Right forelimb (tissue), 1 donor: ENCODE results near the gene SH3YL1.
A peak's percentile ranks its signal among the peaks of the same experiment; 100 is the strongest.

Source experiments
- DNase-seq: peaks from one replicate; pipeline ENCODE4 v3.0.0-alpha.2; 2018

The SH3YL1 gene

GRCh38 chr2:211486-212184 lies 52.2 kb downstream of the SH3YL1 start:
- DNase-seq, result no peak

- no peak for DNase-seq
These were observed 53.2 kb downstream of the SH3YL1 start for GRCh38 chr2:210660-211059.

- DNase-seq, result no peak
These were observed 54.4 kb downstream of the SH3YL1 start for GRCh38 chr2:209470-209869.

- DNase-seq, result no peak
These were observed 55.5 kb downstream of the SH3YL1 start for GRCh38 chr2:208335-208734.

- no peak for DNase-seq
These were observed 59.8 kb downstream of the SH3YL1 start for GRCh38 chr2:203984-204383.

- DNase-seq, result no peak
These were observed 60.4 kb downstream of the SH3YL1 start for GRCh38 chr2:203401-203800.

- DNase-seq, result no peak
These were observed 60.9 kb downstream of the SH3YL1 start for GRCh38 chr2:202945-203344.

- no peak for DNase-seq
These were observed 62.0 kb downstream of the SH3YL1 start for GRCh38 chr2:201648-202433.

GRCh38 chr2:199041-199966 lies 64.5 kb downstream of the SH3YL1 start:
- DNase-seq, result no peak

GRCh38 chr2:196406-196805 lies 67.4 kb downstream of the SH3YL1 start:
- no peak for DNase-seq

GRCh38 chr2:195932-196331 lies 67.9 kb downstream of the SH3YL1 start:
- no peak for DNase-seq

- DNase-seq, result peak; percentile 55
These were observed 70.6 kb downstream of the SH3YL1 start for GRCh38 chr2:193141-193671.

GRCh38 chr2:191311-192190 lies 72.3 kb downstream of the SH3YL1 start:
- no peak for DNase-seq

GRCh38 chr2:187825-188224 lies 76.0 kb downstream of the SH3YL1 start:
- DNase-seq, result no peak

- no peak for DNase-seq
These were observed 78.6 kb downstream of the SH3YL1 start for GRCh38 chr2:185221-185620.

- DNase-seq, result no peak
These were observed 79.1 kb downstream of the SH3YL1 start for GRCh38 chr2:184695-185094.

GRCh38 chr2:182509-183122 lies 81.2 kb downstream of the SH3YL1 start:
- DNase-seq, result no peak

- no peak for DNase-seq
These were observed 83.5 kb downstream of the SH3YL1 start for GRCh38 chr2:180311-180710.

- no peak for DNase-seq
These were observed 83.9 kb downstream of the SH3YL1 start for GRCh38 chr2:179886-180285.

GRCh38 chr2:177733-178132 lies 86.1 kb downstream of the SH3YL1 start:
- DNase-seq, result no peak

- DNase-seq, result no peak
These were observed 86.9 kb downstream of the SH3YL1 start for GRCh38 chr2:176917-177316.
